ENCODE results near the gene P2RX3.
"Not testable (repeated sequence)": the region's sequence is repeated elsewhere in the genome, so short reads cannot be mapped to it uniquely, and the experiment has no call there.

The P2RX3 gene

DNA sequence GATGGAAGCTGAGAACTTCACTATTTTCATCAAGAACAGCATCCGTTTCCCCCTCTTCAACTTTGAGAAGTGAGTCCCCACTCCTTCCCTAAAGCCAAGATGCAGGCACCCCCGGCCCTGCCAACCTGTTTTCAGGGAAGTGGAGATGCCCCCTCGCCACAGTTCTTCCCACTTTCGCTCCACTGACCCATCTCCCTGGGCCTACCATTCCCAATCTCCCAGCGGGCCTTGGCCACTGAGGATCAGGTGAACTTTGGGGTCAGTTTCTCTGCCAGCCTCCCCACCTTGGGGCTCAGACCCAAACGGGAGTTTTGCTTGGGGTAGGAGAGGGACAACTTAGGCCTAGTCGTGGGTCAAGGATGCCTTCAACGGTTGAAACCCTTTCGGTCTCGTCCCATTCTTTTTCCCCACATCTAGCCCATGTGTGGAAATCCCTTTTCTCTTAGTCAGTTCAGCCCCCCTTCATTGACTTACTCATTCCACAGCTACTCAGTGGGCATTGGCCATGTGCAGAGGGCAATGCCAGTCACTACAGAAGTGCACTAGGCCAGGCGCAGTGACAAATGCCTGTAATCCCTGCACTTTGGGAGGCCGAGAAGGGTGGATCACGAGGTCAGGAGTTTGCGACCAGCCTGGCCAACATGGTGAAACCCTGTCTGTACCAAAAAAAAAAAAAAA lies 10.6 kb downstream of the P2RX3 start:
- DNase-seq (ENCODE audit: low read depth in 4 of 4, low spot score in 1 of 4), result no peak

DNA sequence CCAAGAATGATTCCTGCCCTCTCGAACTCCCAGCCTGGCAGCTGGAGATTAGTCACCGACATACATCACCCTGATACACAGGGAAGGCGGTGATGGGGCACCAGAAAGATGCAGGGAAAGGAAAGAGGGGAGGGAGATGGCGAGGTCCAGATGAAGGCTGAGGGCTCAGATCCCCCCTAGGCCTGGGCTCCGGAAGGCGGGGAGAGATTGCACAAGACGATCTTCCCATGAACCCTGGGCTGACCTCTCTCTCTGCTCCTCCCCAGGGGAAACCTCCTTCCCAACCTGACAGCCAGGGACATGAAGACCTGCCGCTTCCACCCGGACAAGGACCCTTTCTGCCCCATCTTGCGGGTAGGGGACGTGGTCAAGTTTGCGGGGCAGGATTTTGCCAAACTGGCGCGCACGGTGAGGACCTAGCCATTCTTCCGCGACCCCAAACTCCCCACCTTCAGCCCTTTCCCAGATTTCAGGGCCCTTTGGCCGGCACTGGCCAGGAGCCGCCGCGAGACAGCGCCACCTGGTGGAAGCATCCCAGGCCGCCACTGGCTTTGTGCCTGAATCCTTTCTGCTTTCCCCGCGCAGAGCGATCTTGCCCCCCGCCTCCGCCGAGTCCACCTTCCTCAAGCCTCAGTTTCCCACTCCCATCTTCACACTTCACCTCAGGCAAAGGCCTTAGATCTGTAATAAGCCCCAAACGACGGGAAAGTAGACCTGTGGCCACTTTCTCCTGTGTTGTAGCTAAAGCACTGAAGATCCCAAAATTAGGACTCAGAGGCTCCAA lies 11.5 kb downstream of the P2RX3 start:
- DNase-seq (ENCODE audit: low read depth in 4 of 4, low spot score in 1 of 4), result peak; percentile 36 to 53 (median 42)

- no peak for DNase-seq (ENCODE audit: low read depth in 4 of 4, low spot score in 1 of 4)
Measured at GRCh38 chr11:57353036-57353435, 14.9 kb downstream of the P2RX3 start.

DNA sequence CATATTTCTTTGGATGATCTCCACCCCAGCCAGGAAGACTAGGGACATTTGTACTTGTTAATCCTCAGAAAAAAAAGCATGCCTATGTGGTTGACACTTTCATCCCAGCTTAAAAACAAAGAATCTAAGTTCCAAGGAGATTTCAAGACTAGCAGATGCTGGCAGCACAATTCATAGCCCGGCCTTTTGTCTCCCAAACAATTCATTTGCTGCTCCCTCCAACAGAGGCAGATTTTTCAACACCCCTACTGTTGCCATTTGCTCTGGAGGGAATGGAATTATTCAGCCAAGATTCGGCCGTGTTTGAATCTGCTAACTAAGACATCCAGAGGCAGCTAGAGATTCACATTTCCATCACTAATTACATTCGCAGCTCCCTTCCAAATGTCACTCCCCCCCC lies 15.3 kb downstream of the P2RX3 start:
- no peak for DNase-seq (ENCODE audit: low read depth in 4 of 4, low spot score in 1 of 4)

GRCh38 chr11:57353852-57354251 lies 15.7 kb downstream of the P2RX3 start:
- DNase-seq (ENCODE audit: low read depth in 4 of 4, low spot score in 1 of 4), result no peak

- DNase-seq (ENCODE audit: low read depth in 4 of 4, low spot score in 1 of 4), result no peak
Measured at GRCh38 chr11:57354699-57355098, 16.5 kb downstream of the P2RX3 start.

GRCh38 chr11:57356268-57356667 lies 18.1 kb downstream of the P2RX3 start:
- DNase-seq (ENCODE audit: low read depth in 4 of 4, low spot score in 1 of 4), result no peak

GRCh38 chr11:57357310-57357709 lies 19.2 kb downstream of the P2RX3 start:
- DNase-seq (ENCODE audit: low read depth in 4 of 4, low spot score in 1 of 4), result no peak

DNA sequence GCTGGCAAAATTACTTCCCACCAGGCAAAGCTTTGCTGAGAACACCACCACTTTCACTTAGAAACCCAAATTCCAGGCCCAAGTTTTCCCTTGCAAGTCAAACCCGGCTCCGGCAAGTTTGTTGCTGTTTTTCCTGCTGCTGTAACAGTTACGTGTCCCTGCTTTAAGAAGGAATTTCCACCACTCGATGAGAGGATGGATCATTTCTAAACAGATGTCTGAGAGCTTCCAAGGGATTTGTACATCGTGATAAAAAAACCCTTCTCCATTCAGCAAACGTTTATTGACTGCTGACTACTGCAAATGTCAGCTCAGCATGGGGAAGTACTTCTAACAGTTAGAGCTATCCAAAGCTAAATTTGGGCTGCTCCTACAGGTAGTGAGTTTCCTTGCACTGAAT lies 19.7 kb downstream of the P2RX3 start:
- DNase-seq (ENCODE audit: low read depth in 4 of 4, low spot score in 1 of 4), result no peak

DNA sequence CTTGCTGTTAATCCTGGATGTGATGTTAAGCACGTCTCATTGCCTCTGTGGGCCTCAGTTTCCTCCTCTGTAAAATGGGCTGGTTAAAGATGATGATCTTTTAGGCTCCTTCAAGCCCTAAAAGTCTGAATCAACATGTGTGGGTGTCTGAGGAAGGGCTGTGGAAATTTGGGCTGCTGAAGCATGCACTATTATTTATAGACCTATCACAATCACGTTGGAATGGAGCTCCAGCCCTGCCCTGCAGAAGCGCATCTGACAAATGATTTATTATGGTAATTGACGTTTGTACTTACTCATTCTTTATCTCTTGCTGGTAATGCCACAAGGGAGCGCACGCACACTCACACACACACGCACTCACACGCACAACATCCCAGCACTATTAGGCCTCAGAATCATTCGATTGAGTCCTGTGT lies 20.4 kb downstream of the P2RX3 start:
- DNase-seq (ENCODE audit: low read depth in 4 of 4, low spot score in 1 of 4), result no peak

GRCh38 chr11:57358991-57359390 lies 20.8 kb downstream of the P2RX3 start:
- DNase-seq (ENCODE audit: low read depth in 4 of 4, low spot score in 1 of 4), result no peak

DNA sequence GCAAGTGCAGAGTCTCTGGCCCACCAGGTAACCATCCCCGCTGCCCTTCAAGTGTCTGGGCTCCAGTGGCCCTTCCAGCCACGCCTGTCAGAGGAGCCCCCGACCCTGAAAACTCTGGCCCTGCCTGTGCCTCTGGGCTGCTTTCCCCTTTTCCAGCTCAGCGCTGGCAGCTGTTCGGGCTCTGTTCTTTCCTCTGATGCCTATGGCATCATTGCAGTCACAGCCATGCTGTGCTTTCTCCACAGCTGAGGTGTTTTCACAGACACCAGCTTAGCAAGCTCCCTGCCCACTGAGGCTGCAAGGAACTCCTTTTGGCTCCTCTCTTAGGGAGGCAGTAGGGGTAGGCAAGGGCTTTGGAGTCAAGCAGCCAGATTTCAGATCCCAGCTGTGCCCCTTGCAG lies 21.2 kb downstream of the P2RX3 start:
- DNase-seq (ENCODE audit: low read depth in 4 of 4, low spot score in 1 of 4), result no peak

GRCh38 chr11:57359896-57360690 lies 21.9 kb downstream of the P2RX3 start:
- no peak for DNase-seq (ENCODE audit: low read depth in 4 of 4, low spot score in 1 of 4)

GRCh38 chr11:57360991-57361390 lies 22.8 kb downstream of the P2RX3 start:
- no peak for DNase-seq (ENCODE audit: low read depth in 4 of 4, low spot score in 1 of 4)

- DNase-seq (ENCODE audit: low read depth in 4 of 4, low spot score in 1 of 4), result not testable (repeated sequence)
Measured at GRCh38 chr11:57361420-57361819, 23.3 kb downstream of the P2RX3 start.

DNA sequence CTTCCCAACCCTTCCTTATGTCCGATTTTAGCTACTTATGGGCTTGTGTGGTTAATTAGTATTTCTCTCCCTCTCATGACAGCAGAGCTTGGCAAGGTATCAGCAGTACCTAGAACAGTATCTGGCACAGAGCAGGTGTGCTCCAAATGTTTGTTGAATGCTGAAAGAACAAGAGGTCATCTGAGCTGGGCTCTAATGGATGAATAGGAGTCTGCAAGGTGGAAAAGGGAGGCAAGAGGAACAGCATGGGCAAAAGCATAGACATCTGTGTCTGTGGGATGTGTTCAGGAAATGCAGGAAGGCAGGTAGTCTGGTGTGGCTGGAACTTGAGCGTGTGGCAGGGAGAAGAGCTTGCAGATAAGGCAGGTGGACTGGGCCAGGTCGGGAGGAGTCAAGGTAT lies 23.8 kb downstream of the P2RX3 start:
- DNase-seq (ENCODE audit: low read depth in 4 of 4, low spot score in 1 of 4), result no peak

DNA sequence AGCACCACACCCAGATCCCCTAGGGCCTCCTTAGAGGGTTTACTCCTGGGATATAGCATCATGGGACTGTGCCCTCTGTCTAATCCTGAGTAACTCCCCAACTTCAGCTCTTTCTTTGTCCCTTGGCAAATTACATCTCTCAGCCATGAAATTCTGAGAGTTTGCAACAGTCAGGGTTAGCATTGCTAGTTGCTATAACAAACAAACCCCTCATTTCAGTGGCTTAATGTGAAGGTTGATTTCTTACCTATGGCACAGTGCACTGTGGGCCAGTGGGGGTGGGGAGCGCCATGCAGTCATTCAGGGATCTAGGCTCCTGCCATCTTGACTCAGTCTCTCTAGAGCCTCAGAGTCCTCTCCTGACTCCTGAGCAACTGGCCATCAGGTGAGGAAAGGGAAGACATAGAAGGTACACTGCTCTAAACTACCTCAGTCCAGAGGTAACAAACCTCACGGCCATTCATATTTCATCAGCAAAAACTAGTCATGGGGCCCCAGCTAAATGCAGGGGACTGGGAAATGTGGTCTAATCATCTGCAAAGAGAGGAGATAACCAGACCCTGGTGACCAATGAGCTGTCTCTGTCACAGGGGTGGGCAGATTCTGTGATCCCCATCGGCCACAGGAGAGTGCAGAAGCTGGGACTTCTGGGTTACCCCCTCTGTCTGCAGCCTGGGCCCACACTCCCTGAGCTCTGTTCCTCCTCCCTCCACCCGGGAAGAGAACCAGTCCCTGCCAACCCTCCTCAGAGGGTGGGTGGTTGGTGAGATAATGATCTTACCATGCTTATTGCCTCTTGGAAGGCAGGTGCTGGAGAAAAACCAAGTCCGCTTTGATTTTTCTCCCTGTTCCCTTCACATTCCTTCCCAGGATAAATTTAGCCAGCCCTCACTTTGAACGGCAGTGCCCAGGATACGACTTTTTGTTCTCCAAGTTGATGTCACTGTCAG lies 25.3 kb downstream of the P2RX3 start:
- no peak for DNase-seq (ENCODE audit: low read depth in 4 of 4, low spot score in 1 of 4)

DNA sequence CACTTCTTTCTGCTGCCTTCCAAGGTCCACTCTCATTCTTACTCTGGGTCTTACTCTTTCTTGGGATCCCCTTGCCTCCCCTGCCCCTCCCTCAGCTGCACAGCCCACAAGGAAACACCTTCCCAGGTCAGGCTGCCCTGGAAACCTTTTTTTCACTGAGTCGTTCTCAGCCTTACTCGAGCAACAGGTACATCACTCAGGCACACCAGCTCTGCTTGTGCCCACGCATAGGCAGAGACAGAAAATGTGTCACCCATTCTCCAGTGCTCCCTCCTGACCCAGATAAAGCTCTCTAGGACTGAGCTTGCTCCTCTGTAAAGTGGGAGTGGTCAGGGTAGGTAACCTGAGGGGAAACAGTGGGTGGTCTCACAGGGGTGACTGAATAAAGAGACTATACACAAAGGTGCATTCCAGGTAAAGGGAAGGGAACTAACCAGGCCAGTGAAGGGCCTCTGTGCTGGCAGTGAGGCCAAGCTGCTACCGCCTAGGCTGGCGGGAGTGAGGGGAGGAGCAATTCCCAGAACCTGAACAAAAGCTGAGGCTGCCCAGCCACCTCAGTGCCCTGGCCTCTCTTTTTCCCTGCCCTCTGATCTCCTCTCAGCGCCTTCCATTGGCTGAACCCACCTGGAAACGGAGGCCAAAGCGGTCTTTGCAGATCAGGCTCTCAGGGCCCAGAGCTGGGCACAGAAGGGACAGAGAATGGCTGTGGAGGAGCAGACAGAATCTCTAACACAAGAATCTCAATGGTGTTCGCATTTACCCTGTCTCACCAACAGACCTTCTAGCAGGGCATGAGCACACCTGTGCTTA lies 26.9 kb downstream of the P2RX3 start:
- DNase-seq (ENCODE audit: low read depth in 4 of 4, low spot score in 1 of 4), result no peak

DNA sequence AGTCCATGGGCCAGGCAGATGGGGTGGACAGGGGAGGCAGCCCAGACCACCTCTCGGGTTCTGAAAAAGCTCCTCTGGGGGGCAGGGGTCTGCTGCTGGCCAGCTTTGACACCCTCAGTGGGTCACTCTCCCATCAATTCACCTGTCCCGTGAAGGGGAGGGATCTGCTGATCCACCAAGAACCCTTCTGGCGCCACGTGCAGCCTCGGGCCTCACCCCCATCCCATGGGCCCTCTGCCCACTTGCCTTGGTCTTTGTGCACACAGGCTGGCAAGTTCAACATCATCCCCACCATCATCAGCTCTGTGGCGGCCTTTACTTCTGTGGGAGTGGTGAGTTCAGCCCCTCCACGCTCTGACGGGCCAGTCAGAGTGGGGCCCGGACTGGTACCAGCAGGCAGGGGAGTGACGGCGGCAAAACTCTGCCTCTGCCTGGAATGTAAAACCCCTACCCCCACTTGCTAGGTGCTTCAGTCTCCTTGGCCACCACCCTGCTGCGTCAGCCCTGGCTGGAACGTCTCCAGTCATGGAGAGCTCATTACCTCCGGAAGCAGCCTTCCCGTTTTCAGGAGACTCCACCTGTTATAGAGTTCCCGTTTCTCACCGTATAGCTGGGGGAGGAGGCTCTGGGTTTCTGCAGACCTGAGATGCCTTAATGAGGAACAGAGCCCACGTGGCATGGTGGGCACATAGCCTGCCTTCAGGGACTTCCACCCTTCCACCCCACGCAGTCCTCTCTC lies 30.1 kb downstream of the P2RX3 start:
- DNase-seq (ENCODE audit: low read depth in 4 of 4, low spot score in 1 of 4), result no peak
